SK-N-MC (cell line): ENCODE measurements around the gene ADSL.

Experiments
- DNase-seq: peaks from one replicate; pipeline ENCODE4 v3.0.0-alpha.2; 2011; ENCODE audit warnings: low read depth, low spot score
- H3K27ac ChIP-seq: fragments of 200-600 bp; sonication (generic); 2 replicates; pipeline ENCODE4 v1.5.1; 2016; ENCODE audit warnings: mixed run types
- H3K36me3 ChIP-seq: fragments of 200-600 bp; sonication (generic); 2 replicates; pipeline ENCODE4 v1.6.1; 2017; ENCODE audit warnings: antibody characterized with exemption, low read length, mixed read lengths; ENCODE audit not compliant: insufficient read depth
- H3K4me3 ChIP-seq: fragments of 200-600 bp; sonication (generic); 2 replicates; pipeline ENCODE4 v1.5.1; 2016
- H3K9ac ChIP-seq: fragments of 200-600 bp; sonication (generic); 2 replicates; pipeline ENCODE4 v1.8.0; 2017; ENCODE audit warnings: mixed run types, mixed read lengths; ENCODE audit not compliant: insufficient read length
- H3K9me3 ChIP-seq: fragments of 200-600 bp; sonication (generic); 2 replicates; pipeline ENCODE4 v1.6.1; 2017; ENCODE audit warnings: low read depth, mild to moderate bottlenecking, antibody characterized with exemption, low read length, moderate library complexity, mixed read lengths
- EZH2 ChIP-seq: fragments of 200-600 bp; sonication (generic); IDR thresholded peaks from one replicate; pipeline ENCODE4 v1.6.1; 2017; ENCODE audit warnings: antibody characterized with exemption
- FOXP2 ChIP-seq: optimal IDR thresholded peaks from 2 replicates; pipeline ENCODE3; 2011; ENCODE audit warnings: mild to moderate bottlenecking, moderate library complexity; ENCODE audit not compliant: insufficient read depth; ENCODE audit errors: extremely low read length, control extremely low read depth
- POLR2AphosphoS5 ChIP-seq: IDR thresholded peaks from 2 replicates; pipeline ENCODE4 v1.6.1; 2012; ENCODE audit warnings: mild to moderate bottlenecking, low read depth, low read length, borderline replicate concordance

Gene ADSL

GRCh38 chr22:40324468-40325305 is 21.6 kb upstream of the ADSL start:
- no peak for TF ChIP-seq EZH2
- no peak for TF ChIP-seq FOXP2
- no peak for TF ChIP-seq POLR2AphosphoS5
- Histone ChIP-seq H3K4me3 (no peak overlapping the region), H3K9me3 (no peaks in the 10 kb centered on the region), H3K27ac (no peak overlapping the region), H3K9ac (no peak overlapping the region), H3K36me3 (peaks cover 31% of the 10 kb centered on the region)
- DNase-seq, result no peak

- Histone ChIP-seq H3K36me3 (peaks cover 31% of the 10 kb centered on the region), H3K9me3 (no peaks in the 10 kb centered on the region), H3K4me3 (no peak overlapping the region), H3K27ac (no peak overlapping the region), H3K9ac (no peak overlapping the region)
- TF ChIP-seq EZH2 (no peak), POLR2AphosphoS5 (no peak), FOXP2 (no peak)
- DNase-seq, result no peak
Measured at GRCh38 chr22:40325315-40325714, 21.0 kb upstream of the ADSL start.

GRCh38 chr22:40326905-40327735 is 19.2 kb upstream of the ADSL start:
- Histone ChIP-seq H3K9ac (no peak overlapping the region), H3K4me3 (no peak overlapping the region), H3K36me3 (peaks cover 15% of the 10 kb centered on the region), H3K9me3 (no peaks in the 10 kb centered on the region), H3K27ac (no peak overlapping the region)
- TF ChIP-seq EZH2, result no peak
- no peak for TF ChIP-seq POLR2AphosphoS5
- no peak for TF ChIP-seq FOXP2
- DNase-seq, result no peak

- no peak for DNase-seq
- Histone ChIP-seq H3K9me3 (no peaks in the 10 kb centered on the region), H3K36me3 (peaks cover 4% of the 10 kb centered on the region), H3K9ac (no peak overlapping the region), H3K27ac (no peak overlapping the region), H3K4me3 (no peak overlapping the region)
- no peak for TF ChIP-seq POLR2AphosphoS5
- TF ChIP-seq EZH2, result no peak
- TF ChIP-seq FOXP2, result no peak
Measured at GRCh38 chr22:40328546-40329456, 17.5 kb upstream of the ADSL start.

DNA sequence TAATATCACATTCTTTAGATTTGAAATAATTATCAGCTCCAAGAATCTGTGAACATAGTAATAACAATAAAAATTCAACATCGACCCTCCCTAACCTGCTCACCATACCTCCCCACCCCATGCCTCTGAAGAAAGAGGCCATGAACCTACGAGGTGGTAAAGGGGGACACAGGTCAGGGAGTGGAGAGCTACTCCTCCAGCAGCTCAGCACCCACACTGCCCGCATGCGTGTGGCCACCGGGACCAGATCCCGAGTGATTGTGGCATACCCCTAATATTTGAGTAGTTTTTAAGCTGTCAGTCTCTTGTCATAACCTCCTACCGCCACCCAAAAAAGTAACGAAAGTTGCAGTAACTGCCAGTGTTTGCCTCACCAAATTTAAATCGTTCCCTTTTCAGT is 16.8 kb upstream of the ADSL start:
- Histone ChIP-seq H3K27ac (no peak overlapping the region), H3K9me3 (no peaks in the 10 kb centered on the region), H3K4me3 (no peak overlapping the region), H3K9ac (no peak overlapping the region), H3K36me3 (peaks cover 4% of the 10 kb centered on the region)
- TF ChIP-seq FOXP2 (no peak), EZH2 (no peak)
- DNase-seq, result no peak

GRCh38 chr22:40330086-40330485 is 16.2 kb upstream of the ADSL start:
- Histone ChIP-seq H3K36me3 (peaks cover 4% of the 10 kb centered on the region), H3K9me3 (no peaks in the 10 kb centered on the region), H3K27ac (no peak overlapping the region), H3K9ac (no peak overlapping the region), H3K4me3 (no peak overlapping the region)
- TF ChIP-seq FOXP2, result no peak
- TF ChIP-seq POLR2AphosphoS5, result no peak
- no peak for TF ChIP-seq EZH2
- DNase-seq, result no peak

- H3K27ac ChIP-seq, result no peak overlapping the region
- peaks cover 4% of the 10 kb centered on the region; the same call in 1 of the 2 replicates for H3K36me3 ChIP-seq
- H3K4me3 ChIP-seq, result no peak overlapping the region
- TF ChIP-seq FOXP2 (no peak), POLR2AphosphoS5 (no peak), EZH2 (no peak)
- no peak for DNase-seq
- no peaks in the 10 kb centered on the region for H3K9me3 ChIP-seq
- H3K9ac ChIP-seq, result no peak overlapping the region
Measured at GRCh38 chr22:40330615-40331014, 15.7 kb upstream of the ADSL start.

- TF ChIP-seq EZH2 (no peak), POLR2AphosphoS5 (no peak)
- Histone ChIP-seq H3K27ac (no peak overlapping the region), H3K9ac (no peak overlapping the region), H3K4me3 (no peak overlapping the region), H3K9me3 (no peaks in the 10 kb centered on the region), H3K36me3 (peaks cover 2% of the 10 kb centered on the region; the same call in 1 of the 2 replicates)
- no peak for DNase-seq
Measured at GRCh38 chr22:40331706-40332105, 14.6 kb upstream of the ADSL start.
